ENCODE data around the gene ERCC6. TPM values are rescaled to one million over a fixed set of nuclear protein-coding genes. Genes with fewer than 3 reads are reported as not detected.
A peak's percentile ranks its signal among the peaks of the same experiment; 100 is the strongest.

The ERCC6 gene
- total RNA-seq (2014; rRNA removed; shearing (Covaris generic)): 3.2 and 5.4 TPM in 2 replicates

- H3K27me3 ChIP-seq (ENCODE audit: control insufficient read depth, insufficient read depth, low read length): peaks cover 12% of the 10 kb centered on the region
- DNase-seq: peak; percentile 96
- H3K4me3 ChIP-seq (ENCODE audit: insufficient read depth, low read depth, low read length): peak within 1 kb of the TSS; percentile 64
- H3K36me3 ChIP-seq (replicated peaks; ENCODE audit: control insufficient read depth, insufficient read depth, low read length): no peaks in the 10 kb centered on the region
Measured at GRCh38 chr10:49538381-49539319, at the start of gene ERCC6. ERCC6 (minus strand) TSS chr10:49539121.

DNA sequence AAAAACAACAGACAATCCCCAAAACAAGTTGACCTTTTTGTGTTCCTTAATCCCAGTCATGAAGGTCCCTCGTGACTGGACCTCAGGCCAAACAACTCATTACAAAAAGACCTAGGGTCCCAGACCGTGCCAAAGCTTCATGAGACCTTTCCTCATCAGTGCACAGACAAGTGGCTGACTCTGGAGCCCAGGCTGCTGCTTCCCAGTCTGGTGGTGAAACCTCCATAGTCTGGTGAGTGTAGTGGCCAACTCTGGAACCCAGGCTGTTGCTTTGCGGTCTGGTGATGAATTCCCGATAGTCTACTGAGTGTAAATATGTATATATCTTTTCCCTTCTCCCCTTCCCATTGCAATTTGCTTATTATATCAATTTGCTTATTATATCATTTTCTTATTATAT lies 49.1 kb upstream of the ERCC6 start:
- Histone ChIP-seq H3K27me3 (ENCODE audit: control insufficient read depth, insufficient read depth, low read length) (no peaks in the 10 kb centered on the region), H3K4me3 (ENCODE audit: insufficient read depth, low read depth, low read length) (no peak overlapping the region), H3K36me3 (replicated peaks; ENCODE audit: control insufficient read depth, insufficient read depth, low read length) (no peaks in the 10 kb centered on the region)
- no peak for DNase-seq

DNA sequence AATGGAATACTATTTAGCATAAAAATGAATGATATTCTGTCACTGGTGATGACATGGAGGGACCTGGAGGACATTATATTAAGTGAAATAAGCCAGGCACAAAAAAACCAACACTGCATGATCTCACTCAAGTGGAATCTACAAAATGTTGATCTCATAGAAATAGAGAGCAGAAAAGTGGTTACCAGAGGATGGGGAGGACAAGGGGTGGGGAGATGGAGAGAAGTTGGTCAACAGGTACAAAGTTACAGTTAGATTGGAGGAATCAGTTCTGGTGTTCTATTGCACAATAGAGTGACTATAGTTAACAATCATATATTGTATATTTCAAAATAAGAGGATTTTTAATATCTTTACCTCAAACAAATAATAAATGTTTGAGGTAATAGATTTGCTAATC lies 46.5 kb upstream of the ERCC6 start:
- no peak for DNase-seq

GRCh38 chr10:49579621-49580020 lies 40.7 kb upstream of the ERCC6 start:
- Histone ChIP-seq H3K4me3 (ENCODE audit: insufficient read depth, low read depth, low read length) (no peak overlapping the region), H3K36me3 (replicated peaks; ENCODE audit: control insufficient read depth, insufficient read depth, low read length) (no peaks in the 10 kb centered on the region), H3K27me3 (ENCODE audit: control insufficient read depth, insufficient read depth, low read length) (no peaks in the 10 kb centered on the region)
- DNase-seq: no peak

More for the DNA sequence above, 46.5 kb upstream of the ERCC6 start:
- Histone ChIP-seq H3K27me3 (ENCODE audit: control insufficient read depth, insufficient read depth, low read length) (no peaks in the 10 kb centered on the region), H3K4me3 (ENCODE audit: insufficient read depth, low read depth, low read length) (no peak overlapping the region), H3K36me3 (replicated peaks; ENCODE audit: control insufficient read depth, insufficient read depth, low read length) (no peaks in the 10 kb centered on the region)

- H3K27me3 ChIP-seq (ENCODE audit: control insufficient read depth, insufficient read depth, low read length): no peaks in the 10 kb centered on the region
- H3K36me3 ChIP-seq (replicated peaks; ENCODE audit: control insufficient read depth, insufficient read depth, low read length): no peaks in the 10 kb centered on the region
- H3K4me3 ChIP-seq (ENCODE audit: insufficient read depth, low read depth, low read length): no peak overlapping the region
- no peak for DNase-seq
Measured at GRCh38 chr10:49578392-49578791, 39.5 kb upstream of the ERCC6 start.

GRCh38 chr10:49577182-49577925 lies 38.4 kb upstream of the ERCC6 start:
- Histone ChIP-seq H3K36me3 (replicated peaks; ENCODE audit: control insufficient read depth, insufficient read depth, low read length) (no peaks in the 10 kb centered on the region), H3K27me3 (ENCODE audit: control insufficient read depth, insufficient read depth, low read length) (no peaks in the 10 kb centered on the region), H3K4me3 (ENCODE audit: insufficient read depth, low read depth, low read length) (no peak overlapping the region)
- DNase-seq: no peak

DNA sequence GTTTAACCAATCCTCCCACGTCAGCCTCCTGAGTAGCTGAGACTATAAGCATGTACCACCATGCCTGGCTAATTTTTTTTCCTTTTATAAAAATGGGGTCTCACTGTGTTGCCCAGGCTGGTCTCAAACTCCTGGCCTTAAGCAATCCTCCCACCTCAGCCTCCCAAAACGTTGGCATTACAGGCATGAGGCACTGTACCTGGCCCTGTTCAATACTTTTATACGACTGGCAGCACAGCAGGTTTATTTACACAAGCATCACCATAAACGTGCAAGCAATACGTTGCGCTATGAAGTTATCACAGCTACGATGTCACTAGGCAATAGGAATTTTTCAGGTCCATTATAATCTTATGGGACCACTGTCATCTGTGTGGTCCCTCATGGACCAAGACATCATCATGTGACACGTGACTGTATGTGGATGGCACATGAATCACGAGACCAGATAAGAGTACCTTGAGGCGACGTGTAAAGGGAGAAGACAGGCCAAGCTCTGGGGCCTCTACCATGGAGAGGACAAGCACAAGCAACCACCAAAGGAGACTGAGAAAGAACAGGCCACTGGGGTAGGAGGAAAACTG lies 36.7 kb upstream of the ERCC6 start:
- no peaks in the 10 kb centered on the region for H3K27me3 ChIP-seq (ENCODE audit: control insufficient read depth, insufficient read depth, low read length)
- no peak for DNase-seq
- no peaks in the 10 kb centered on the region for H3K36me3 ChIP-seq (replicated peaks; ENCODE audit: control insufficient read depth, insufficient read depth, low read length)
- H3K4me3 ChIP-seq (ENCODE audit: insufficient read depth, low read depth, low read length): no peak overlapping the region

DNA sequence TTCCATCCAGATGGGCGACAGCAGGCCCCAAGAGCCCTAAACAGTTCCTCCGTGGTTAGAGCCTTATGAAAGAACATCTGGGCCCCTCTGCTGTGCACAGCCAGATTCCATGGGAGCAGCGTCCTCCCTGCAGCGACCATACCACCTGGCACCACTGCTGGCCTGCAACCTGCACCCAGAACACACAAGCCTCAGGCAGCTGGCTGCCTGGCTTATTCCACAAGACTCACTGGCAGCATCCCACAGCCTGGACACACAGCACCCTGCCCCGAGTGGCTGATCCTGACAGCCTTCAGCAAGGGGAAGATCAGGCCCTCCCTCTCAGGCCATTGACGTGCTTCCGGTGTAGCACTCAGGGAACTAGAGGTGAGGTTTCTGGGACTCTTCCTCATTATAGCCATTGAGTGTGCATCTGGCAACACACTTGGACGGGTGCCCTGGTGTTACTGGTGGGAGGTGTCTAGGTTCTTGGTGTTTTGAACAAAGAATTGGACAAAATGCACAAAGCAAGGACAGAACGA lies 33.7 kb upstream of the ERCC6 start:
- no peak for DNase-seq
- no peaks in the 10 kb centered on the region for H3K36me3 ChIP-seq (replicated peaks; ENCODE audit: control insufficient read depth, insufficient read depth, low read length)
- H3K27me3 ChIP-seq (ENCODE audit: control insufficient read depth, insufficient read depth, low read length): no peaks in the 10 kb centered on the region
- no peak overlapping the region for H3K4me3 ChIP-seq (ENCODE audit: insufficient read depth, low read depth, low read length)

- H3K27me3 ChIP-seq (ENCODE audit: control insufficient read depth, insufficient read depth, low read length): no peaks in the 10 kb centered on the region
- DNase-seq: no peak
- H3K36me3 ChIP-seq (replicated peaks; ENCODE audit: control insufficient read depth, insufficient read depth, low read length): no peaks in the 10 kb centered on the region
- H3K4me3 ChIP-seq (ENCODE audit: insufficient read depth, low read depth, low read length): no peak overlapping the region
Measured at GRCh38 chr10:49571388-49571787, 32.5 kb upstream of the ERCC6 start.

- DNase-seq: no peak
- no peaks in the 10 kb centered on the region for H3K36me3 ChIP-seq (replicated peaks; ENCODE audit: control insufficient read depth, insufficient read depth, low read length)
- H3K27me3 ChIP-seq (ENCODE audit: control insufficient read depth, insufficient read depth, low read length): no peaks in the 10 kb centered on the region
Measured at GRCh38 chr10:49569031-49569631, 30.2 kb upstream of the ERCC6 start.

DNA sequence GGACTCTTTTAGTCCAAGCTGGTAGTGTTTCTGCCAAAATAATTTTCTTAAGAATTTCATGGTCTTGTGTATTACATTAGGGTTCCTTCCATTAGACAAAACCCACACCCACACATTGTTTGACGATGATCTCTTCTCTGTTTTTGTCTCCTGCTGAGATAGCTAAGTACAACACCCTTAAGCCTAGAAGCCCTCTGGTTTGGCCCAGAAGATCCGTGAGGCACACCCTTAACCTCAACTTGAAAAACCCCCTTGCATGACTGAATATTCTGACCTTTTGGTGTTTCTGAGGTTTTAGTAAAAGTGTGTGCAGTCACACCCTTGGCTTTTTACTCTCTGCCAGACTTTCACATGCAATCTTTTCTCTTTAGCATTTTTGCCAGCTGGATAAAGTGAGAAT lies 29.3 kb upstream of the ERCC6 start:
- Histone ChIP-seq H3K36me3 (replicated peaks; ENCODE audit: control insufficient read depth, insufficient read depth, low read length) (no peaks in the 10 kb centered on the region), H3K4me3 (ENCODE audit: insufficient read depth, low read depth, low read length) (no peak overlapping the region), H3K27me3 (ENCODE audit: control insufficient read depth, insufficient read depth, low read length) (no peaks in the 10 kb centered on the region)
- no peak for DNase-seq

More at GRCh38 chr10:49569031-49569631, 30.2 kb upstream of the ERCC6 start:
- H3K4me3 ChIP-seq (ENCODE audit: insufficient read depth, low read depth, low read length): no peak overlapping the region

DNA sequence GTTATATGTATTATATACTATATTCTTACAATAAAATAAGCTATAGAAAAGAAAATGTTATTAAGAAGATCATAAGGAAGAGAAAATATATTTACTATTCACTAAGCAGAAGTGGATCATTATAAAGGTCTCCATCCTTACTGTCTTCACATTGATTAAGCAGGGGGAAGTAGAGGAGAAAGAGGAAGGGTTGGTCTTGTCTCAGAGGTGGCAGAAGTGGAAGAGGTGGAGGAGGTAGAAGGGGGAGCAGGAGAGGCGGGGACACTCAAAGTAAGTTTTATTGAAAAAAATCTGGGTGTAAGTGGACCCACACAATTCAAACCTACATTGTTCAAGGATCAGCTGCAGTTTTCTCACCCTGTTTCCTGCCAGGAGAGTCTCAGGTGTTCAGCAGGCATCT lies 28.9 kb upstream of the ERCC6 start:
- Histone ChIP-seq H3K36me3 (replicated peaks; ENCODE audit: control insufficient read depth, insufficient read depth, low read length) (no peaks in the 10 kb centered on the region), H3K27me3 (ENCODE audit: control insufficient read depth, insufficient read depth, low read length) (no peaks in the 10 kb centered on the region), H3K4me3 (ENCODE audit: insufficient read depth, low read depth, low read length) (no peak overlapping the region)
- DNase-seq: no peak

- H3K4me3 ChIP-seq (ENCODE audit: insufficient read depth, low read depth, low read length): no peak overlapping the region
- no peak for DNase-seq
- no peaks in the 10 kb centered on the region for H3K36me3 ChIP-seq (replicated peaks; ENCODE audit: control insufficient read depth, insufficient read depth, low read length)
- H3K27me3 ChIP-seq (ENCODE audit: control insufficient read depth, insufficient read depth, low read length): no peaks in the 10 kb centered on the region
Measured at GRCh38 chr10:49564461-49565009, 25.6 kb upstream of the ERCC6 start.

GRCh38 chr10:49562893-49563292 lies 24.0 kb upstream of the ERCC6 start:
- no peaks in the 10 kb centered on the region for H3K27me3 ChIP-seq (ENCODE audit: control insufficient read depth, insufficient read depth, low read length)
- H3K36me3 ChIP-seq (replicated peaks; ENCODE audit: control insufficient read depth, insufficient read depth, low read length): no peaks in the 10 kb centered on the region
- no peak for DNase-seq
- H3K4me3 ChIP-seq (ENCODE audit: insufficient read depth, low read depth, low read length): no peak overlapping the region

All from H7 (cell line).